ENCODE results near the gene DTNA.
"Not testable (repeated sequence)": the region's sequence is repeated elsewhere in the genome, so short reads cannot be mapped to it uniquely, and the experiment has no call there.

DTNA gene

DNA sequence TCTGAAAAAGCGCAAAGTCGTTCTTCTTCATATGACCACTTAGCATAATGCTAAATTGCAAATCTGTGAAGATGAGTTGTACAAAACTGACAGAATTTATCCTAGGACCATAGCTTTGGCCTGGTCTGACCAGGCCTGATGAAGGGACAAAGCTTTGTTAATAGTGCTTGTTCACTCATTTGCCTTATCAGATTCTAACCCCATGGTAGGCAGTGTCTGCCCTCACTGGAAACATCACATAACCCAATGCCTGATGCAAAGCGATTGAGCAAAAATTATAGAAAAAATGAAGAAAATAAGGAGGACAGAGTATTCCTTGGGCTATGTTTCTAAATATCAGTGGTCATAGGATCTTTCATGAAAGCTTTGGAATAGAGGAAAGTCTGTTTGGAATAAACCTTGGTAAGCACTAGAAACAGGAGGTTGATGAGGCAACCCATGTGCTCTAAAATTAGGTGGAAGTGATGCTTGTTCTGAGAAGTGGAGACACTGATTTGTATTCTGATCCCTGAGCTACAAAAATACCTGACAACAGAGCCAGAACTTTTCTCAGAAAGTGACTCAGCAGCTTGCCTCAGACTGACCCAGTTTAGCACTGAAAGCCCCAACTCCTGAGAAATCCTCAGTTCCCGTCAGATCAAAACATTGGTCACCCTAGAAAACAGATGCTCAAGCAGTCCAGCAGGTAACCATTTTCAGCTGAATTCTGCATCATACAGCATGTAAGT lies 199.7 kb downstream of the DTNA start:
- TF ChIP-seq, protein P1, sequence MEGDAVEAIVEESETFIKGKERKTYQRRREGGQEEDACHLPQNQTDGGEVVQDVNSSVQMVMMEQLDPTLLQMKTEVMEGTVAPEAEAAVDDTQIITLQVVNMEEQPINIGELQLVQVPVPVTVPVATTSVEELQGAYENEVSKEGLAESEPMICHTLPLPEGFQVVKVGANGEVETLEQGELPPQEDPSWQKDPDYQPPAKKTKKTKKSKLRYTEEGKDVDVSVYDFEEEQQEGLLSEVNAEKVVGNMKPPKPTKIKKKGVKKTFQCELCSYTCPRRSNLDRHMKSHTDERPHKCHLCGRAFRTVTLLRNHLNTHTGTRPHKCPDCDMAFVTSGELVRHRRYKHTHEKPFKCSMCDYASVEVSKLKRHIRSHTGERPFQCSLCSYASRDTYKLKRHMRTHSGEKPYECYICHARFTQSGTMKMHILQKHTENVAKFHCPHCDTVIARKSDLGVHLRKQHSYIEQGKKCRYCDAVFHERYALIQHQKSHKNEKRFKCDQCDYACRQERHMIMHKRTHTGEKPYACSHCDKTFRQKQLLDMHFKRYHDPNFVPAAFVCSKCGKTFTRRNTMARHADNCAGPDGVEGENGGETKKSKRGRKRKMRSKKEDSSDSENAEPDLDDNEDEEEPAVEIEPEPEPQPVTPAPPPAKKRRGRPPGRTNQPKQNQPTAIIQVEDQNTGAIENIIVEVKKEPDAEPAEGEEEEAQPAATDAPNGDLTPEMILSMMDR (IDR thresholded peaks at IDR 0.05; ENCODE audit: insufficient read depth, low read depth, low read length, missing control alignments), result no peak
- peak; percentile 5 for DNase-seq (ENCODE audit: low read depth)
- H3K4me3 ChIP-seq (ENCODE audit: low read depth, low read length), result no peak overlapping the region

DNA sequence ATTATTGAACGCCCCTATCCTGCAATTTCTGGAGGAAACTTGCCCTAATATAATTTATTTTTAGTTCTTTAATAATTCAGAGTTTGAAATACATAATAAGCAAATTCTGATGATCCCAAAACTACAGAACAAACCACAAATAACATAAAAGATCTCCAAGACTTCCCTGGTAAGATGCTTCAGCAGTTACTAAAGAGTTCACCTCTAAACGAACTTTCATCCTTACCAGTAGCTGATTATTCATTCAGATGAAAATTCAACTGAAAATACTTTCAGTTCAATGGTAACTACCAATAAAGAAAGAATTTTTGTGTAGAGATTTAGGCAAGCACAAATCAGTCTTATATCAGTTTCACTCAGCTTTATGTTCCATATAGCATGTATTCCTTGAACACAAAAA lies 201.0 kb downstream of the DTNA start:
- TF ChIP-seq, protein P1 (IDR thresholded peaks at IDR 0.05; ENCODE audit: insufficient read depth, low read depth, low read length, missing control alignments), result no peak
- no peak for DNase-seq (ENCODE audit: low read depth)
- no peak overlapping the region for H3K4me3 ChIP-seq (ENCODE audit: low read depth, low read length)

DNA sequence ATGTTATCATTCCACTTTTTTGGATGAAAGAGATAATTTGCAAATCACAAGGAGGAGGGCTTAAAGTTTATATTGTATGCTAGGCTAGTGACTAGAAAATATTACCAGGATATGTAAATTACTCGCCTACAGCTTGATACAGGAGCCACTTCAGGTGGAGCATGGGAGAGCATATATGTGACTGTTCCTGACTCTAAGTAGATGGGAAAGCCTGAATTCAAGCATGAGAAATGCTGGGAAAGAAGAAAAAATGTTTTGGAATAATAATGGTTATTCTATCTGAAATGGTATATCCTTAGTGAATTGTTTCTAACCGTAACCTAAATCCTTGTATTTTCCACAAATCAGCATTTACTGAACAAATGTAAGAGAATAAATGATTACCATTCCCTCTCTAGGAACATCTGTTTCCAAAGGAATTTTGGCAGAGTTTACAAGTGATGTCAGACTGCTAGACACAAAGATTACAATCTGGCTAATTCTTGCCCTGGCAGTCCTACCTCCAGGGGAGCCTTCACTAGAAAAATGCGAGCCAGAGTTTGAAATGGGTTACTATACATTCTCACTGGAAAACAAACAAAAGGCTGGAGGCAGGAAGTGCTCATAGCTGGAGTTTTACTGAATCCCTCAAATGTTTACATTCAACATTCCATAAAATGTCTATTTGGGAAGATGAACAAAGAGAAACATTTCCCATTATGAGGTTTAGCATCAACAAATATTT lies 201.7 kb downstream of the DTNA start:
- TF ChIP-seq, protein P1 (IDR thresholded peaks at IDR 0.05; ENCODE audit: insufficient read depth, low read depth, low read length, missing control alignments), result no peak
- H3K4me3 ChIP-seq (ENCODE audit: low read depth, low read length), result no peak overlapping the region
- no peak for DNase-seq (ENCODE audit: low read depth)

DNA sequence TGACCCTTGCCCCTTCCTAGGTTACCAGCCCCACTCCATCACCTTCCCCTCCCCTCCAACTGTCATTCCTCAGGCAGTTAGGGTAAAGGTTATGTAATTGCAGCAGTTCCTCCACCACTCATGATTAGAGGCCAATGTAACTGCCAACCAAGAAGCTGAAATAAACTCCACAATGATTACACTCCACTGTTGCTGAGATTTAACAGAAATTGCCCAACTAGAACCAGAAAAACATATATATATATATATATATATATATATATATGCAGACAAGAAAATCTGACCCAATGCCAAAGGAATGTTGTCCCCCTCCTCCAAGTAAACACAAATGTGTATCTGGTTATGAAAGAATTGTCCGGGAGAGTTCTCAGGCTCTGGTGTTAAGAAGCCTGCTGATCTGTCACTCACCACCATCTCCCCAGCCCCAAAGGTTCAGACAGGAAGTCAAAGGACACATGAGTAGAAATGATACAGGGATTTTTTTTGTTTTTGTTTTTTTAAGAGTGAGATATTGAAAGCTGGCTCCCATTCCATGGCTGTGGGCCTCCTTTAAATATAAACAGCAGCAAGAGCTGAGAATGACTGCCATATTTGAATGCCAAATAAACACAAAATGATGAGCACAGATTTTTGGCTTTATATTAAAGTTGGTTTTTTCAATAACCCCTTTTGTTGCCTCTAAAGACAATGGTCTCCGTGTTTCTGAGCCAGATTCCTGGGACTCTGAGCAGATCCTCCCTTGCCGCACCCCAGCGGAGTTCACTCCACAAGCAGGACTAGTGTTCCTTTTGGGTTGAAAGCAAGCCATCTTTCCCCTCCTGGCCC lies 204.0 kb downstream of the DTNA start:
- TF ChIP-seq, protein P1 (IDR thresholded peaks at IDR 0.05; ENCODE audit: insufficient read depth, low read depth, low read length, missing control alignments), result no peak
- H3K4me3 ChIP-seq (ENCODE audit: low read depth, low read length), result no peak overlapping the region
- no peak for DNase-seq (ENCODE audit: low read depth)

DNA sequence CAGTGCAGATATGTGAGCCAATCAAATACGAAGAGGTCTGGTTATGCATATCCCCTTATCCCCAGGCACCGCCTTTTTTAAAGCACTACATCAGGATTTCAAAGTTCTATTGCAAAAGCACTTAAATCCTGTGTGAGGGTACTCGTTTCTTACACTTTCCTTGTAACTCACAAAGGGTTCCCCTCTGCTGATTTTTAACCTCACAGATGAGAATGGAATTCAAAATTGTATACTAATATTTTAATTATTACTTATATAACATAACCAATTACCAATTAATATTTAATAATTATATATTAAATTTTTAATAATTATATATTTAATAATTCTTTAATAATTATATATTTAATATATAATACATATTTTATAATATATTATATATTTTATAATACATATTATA lies 204.9 kb downstream of the DTNA start:
- TF ChIP-seq, protein P1 (IDR thresholded peaks at IDR 0.05; ENCODE audit: insufficient read depth, low read depth, low read length, missing control alignments), result no peak
- DNase-seq (ENCODE audit: low read depth), result no peak
- H3K4me3 ChIP-seq (ENCODE audit: low read depth, low read length), result no peak overlapping the region

DNA sequence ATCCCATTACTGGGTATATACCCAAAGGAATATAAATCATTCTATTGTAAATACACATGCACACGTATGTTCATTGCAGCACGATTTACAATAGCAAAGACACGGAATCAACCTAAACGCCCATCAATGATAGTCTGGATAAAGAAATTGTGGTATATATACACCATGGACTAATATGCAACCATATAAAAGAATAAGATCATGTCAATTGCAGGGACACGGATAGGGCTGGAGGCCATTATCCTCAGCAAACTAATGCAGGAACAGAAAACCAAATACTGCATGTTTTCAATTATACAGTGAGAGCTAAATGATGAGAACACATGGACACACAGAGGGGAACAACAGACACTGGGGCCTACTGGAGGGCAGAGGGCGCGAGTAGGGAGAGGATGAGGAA lies 206.4 kb downstream of the DTNA start:
- not testable (repeated sequence) for H3K4me3 ChIP-seq (ENCODE audit: low read depth, low read length); DNase-seq (ENCODE audit: low read depth)

DNA sequence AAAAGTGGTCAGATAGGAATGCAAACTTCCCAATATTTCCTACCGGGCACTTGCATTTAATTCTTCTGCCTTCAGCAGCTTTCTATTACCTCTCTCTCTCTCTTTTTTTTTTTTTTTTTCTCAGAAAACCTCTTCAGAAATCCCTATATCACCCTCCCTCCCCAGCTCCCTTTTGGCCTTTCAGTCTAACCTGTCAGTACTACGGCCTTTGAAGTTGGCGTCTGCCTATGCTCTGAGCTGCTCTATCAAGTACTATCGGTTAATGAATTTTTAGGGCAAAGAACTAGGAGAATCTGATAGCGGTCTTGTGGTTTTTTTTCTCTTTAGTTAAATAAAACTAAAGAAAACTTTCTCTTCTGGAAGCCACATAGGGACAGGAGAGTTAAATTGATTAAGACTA lies 208.8 kb downstream of the DTNA start:
- TF ChIP-seq, protein P1 (IDR thresholded peaks at IDR 0.05; ENCODE audit: insufficient read depth, low read depth, low read length, missing control alignments), result no peak
- no peak overlapping the region for H3K4me3 ChIP-seq (ENCODE audit: low read depth, low read length)
- DNase-seq (ENCODE audit: low read depth), result no peak

Data from GM12865 (cell line).